GM21737 (cell line): ENCODE results near the gene MPEG1.

Experiments
- ATAC-seq: cut with Tn5 transposase; IDR thresholded peaks from one replicate; pipeline ENCODE4 v1.9.1; 2021; ENCODE audit warnings: mild to moderate bottlenecking, moderate library complexity; ENCODE audit not compliant: unreplicated experiment

The MPEG1 gene

GRCh38 chr11:59191890-59192289 lies 20.8 kb downstream of the MPEG1 start:
- ATAC-seq: no peak

- no peak for ATAC-seq
Observed at GRCh38 chr11:59191095-59191494, 21.6 kb downstream of the MPEG1 start.

GRCh38 chr11:59189986-59190385 lies 22.7 kb downstream of the MPEG1 start:
- ATAC-seq: no peak

DNA sequence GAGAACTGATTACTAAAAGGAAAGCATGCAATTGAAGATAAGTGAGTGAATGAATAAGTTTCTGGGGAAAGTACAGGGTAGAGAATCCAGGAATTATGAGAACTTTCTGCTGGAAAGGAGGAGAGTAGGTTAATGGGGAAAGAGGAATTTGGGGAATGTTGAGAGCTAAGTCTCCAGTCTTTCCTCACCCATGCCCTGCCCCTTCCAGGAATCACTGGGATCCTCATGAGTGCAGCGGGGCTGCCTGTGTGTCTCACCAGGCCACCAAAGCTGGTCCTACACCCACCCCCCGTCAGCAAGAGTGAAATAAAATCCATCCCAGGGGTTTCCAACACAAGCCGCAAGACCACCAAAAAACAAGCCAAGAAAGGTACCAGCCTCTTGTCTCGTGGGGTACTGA lies 23.8 kb downstream of the MPEG1 start:
- ATAC-seq: no peak

DNA sequence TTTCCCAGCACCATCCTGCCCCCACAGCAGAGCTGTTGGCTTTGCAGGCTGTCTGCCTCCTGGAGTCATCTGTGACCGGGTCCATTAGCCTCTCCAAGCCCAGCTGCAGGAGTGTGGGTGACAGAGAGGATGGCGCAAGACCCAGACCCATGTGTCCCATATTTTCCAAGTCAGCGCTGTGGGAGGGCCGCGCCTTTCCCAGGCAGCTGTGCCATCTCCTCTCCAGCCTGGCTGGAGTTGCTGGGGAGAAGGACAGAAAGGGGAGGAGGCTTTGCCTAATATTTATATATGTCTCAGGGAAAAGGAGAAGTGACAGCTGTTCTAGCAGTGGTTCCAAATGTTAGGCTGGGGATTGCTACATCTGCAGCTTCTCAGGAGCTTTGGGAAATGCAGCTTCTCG lies 25.1 kb downstream of the MPEG1 start:
- no peak for ATAC-seq

GRCh38 chr11:59187035-59187434 lies 25.7 kb downstream of the MPEG1 start:
- ATAC-seq: no peak

- peak; percentile 59 for ATAC-seq
Observed at GRCh38 chr11:59186130-59186594, 26.6 kb downstream of the MPEG1 start.

GRCh38 chr11:59185386-59185945 lies 27.3 kb downstream of the MPEG1 start:
- no peak for ATAC-seq

DNA sequence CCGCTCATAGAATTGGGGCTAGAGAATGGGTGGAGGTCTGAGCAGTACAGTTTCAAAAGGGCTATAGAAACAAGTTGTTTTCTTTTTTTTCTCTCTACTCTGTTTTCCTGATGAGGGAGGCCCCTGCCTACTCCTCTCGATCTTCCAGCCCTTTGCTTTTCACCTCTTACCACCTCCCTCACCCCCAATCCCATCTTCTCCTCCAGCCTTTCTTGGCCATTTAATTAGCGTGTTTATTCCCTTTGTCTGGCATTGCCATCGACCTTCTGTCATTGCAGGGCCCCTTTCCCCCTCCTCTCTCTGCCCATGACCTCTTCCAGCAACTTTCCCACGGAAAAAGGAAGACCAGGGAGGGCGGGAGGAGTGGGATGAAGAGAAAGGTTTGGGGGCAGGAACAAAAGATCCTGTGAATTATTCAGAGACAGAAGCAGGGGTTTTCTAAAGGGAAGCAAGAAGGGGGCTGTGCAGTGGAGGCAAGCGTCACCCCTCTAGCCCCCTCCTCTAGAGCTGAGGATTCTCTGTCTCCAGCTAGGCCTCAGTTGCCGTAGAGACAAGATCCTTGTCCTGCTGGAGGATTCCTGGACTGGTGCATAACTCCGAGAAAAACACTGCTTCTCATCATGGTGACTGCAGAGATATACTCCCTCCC lies 27.9 kb downstream of the MPEG1 start:
- no peak for ATAC-seq

DNA sequence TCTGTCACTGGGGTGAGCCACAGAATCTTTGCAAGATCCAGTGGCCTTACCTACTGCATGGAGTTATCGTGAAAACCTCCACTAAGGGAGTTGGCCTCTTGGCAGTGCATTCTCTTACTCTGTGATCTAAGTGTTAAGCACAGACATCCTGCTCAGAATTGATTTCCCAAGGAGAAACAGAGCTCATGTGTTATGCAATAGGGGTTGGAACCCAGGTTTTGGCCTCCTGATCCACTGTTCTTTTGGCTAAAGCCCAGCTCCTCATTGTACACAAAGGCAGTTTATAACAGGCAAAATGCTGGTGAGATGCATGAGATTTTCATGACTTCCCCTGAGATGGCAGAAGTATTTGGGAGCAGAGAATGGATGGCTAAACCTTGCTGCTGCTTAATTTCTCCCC lies 29.0 kb downstream of the MPEG1 start:
- ATAC-seq: no peak

DNA sequence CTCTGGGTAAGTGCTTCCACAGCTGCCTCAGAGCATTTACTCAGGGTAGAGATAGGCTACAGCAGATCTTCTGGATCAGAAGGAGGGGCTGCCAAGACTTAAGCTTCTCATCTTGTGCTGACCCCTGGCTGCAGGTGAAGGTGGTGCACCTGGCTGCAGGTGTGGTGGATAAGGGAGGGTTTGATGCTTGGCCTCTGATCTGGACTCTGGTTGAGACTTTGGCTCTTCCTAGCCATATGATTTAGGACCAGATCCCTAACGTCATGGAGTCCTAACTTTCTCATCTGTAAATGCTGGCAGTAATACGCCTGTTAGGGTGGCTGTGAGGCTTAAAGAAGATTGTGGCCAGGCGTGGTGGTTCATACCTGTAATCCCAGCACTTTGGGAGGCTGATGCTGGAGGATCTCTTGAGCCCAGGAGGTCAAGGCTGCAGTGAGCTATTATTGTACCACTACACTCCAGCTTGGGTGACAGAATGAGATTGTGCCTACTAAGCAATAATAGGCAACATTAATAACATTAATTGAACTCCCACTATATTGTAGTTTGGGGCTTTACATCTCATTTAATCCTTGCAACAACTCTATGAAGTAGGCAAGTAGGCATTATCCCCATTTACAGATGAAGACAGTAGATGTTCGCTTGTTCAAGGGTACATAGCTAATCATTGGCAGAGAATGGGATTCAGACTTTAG lies 30.1 kb downstream of the MPEG1 start:
- ATAC-seq: no peak

DNA sequence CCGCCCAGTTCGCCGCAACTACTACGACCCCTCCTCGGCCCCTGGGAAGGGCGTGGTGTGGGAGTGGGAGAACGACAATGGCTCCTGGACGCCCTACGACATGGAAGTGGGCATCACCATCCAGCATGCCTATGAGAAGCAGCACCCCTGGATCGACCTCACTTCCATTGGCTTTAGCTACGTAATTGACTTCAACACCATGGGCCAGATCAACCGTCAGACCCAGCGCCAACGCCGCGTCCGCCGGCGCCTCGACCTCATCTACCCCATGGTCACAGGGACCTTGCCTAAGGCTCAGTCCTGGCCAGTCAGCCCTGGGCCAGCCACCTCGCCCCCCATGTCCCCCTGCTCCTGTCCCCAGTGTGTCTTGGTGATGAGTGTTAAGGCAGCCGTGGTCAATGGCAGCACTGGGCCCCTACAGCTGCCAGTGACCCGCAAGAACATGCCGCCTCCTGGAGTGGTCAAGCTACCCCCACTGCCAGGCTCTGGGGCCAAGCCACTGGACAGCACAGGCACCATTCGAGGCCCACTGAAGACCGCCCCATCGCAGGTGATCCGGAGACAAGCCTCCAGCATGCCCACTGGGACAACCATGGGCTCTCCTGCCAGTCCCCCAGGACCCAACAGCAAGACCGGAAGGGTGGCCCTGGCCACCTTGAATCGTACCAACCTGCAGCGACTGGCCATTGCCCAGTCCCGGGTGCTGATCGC lies 30.8 kb downstream of the MPEG1 start:
- no peak for ATAC-seq

DNA sequence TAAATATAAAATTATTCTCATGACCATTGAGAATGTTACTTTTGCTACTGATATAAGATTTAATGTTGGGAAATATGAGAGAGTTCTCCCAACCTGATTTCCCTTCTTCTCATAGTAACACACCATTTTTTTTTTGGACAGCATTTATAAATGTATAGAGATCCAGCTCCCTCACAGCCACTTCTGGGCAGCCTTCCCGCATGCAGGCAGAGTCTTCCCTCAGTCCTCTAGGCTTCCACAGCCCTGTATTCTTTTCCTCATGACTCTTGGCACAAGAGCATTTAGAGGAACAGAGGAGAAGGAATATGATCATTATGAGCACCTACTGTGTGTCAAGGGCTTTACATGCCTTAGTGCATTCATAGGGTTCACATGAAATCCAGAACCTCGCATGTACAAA lies 31.8 kb downstream of the MPEG1 start:
- ATAC-seq: no peak

DNA sequence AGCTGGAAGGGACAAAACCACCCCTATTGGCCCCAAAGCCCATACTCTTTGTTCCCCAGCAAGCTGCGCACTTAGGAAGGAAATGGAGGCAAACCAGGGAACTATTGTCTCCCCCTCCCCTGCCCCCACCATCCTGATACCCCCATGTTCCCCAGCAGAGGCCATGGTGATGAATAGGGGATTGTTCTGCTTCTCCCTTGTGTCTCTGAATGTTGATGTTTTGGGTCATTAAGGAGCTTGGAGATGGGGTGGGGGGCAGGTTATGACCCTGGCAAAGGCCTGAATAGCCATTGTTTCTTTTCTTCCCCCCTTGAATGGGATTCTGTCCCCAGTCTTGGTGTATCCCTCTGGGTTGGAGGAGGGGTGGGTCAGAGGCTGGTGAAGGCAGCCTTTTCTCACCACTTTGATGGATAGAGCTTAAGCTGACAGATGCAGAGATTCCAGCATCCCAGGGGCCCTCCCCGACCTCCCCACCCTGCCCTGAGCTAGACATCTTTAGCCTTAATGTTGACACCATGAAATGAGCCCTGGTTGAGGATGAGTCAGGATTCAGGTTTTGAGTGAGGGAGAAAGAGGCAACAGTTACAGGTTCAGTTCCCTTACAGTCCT lies 32.5 kb downstream of the MPEG1 start:
- no peak for ATAC-seq

- no peak for ATAC-seq
Observed at GRCh38 chr11:59179121-59179520, 33.6 kb downstream of the MPEG1 start.

- ATAC-seq: no peak
Observed at GRCh38 chr11:59178402-59178801, 34.3 kb downstream of the MPEG1 start.

DNA sequence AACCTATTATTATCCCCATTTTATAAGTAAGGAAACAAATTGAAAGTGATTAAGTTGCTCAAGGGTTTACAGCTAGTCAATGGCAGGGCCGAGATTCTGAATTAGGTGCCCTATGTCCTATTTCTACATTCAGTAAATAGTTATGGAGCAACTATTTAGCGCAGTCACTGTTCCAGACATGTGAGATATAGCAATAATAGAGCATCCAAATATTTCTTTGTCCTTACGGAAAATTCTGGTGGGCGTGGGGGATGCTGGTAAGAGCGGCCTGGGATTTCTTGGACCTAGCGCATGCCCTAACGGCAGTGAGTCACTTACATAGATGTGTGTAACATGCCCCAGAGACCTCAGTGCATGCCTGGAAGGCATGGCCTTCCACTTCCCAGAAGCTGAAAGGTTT lies 36.4 kb downstream of the MPEG1 start:
- no peak for ATAC-seq

- no peak for ATAC-seq
Observed at GRCh38 chr11:59175091-59175501, 37.6 kb downstream of the MPEG1 start.

GRCh38 chr11:59174664-59175033 lies 38.1 kb downstream of the MPEG1 start:
- no peak for ATAC-seq

DNA sequence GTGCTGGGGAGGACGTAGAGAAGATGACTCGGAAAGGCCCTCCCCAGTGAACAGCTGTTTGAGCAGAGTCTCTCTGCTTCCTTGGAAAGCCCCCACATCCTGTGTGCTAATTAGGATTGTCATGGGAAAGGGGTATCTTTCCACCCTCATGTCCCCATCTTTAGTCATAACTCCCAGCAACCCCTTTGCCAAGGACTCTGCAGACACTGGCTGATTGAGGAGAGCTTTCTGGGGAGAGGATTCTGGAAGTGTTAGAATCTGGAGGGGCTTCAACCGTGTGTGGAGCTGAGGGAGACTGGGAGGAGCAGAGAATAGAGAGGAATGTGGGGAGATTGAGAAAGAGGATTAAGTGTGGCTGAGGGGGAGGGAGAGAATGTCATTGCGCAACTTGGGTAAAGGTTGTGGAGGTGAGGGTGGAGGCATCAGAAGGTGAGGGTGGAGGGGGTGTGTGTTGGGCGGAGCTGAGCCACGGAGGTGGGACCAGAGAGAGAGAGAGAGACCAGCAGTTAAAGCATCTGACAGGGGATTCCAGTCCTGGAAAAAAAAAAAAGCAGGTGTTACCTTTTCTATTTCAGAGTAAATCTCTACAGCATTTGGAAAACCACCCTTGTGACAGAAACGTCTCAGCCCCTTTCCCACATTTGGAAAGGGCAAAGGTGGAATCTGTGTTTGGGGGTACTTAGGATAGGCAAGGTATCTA lies 38.6 kb downstream of the MPEG1 start:
- no peak for ATAC-seq
